GM12873 (cell line): ENCODE data around the gene GLYR1.

Experiments used
- TF ChIP-seq, protein P1 (sequence below): IDR thresholded peaks from 2 replicates; pipeline ENCODE4 v1.5.1; 2012; ENCODE audit warnings: low read depth, mild to moderate bottlenecking, moderate library complexity, low read length, control low read depth; ENCODE audit not compliant: insufficient read depth; ENCODE audit errors: missing control alignments

GLYR1 gene

DNA sequence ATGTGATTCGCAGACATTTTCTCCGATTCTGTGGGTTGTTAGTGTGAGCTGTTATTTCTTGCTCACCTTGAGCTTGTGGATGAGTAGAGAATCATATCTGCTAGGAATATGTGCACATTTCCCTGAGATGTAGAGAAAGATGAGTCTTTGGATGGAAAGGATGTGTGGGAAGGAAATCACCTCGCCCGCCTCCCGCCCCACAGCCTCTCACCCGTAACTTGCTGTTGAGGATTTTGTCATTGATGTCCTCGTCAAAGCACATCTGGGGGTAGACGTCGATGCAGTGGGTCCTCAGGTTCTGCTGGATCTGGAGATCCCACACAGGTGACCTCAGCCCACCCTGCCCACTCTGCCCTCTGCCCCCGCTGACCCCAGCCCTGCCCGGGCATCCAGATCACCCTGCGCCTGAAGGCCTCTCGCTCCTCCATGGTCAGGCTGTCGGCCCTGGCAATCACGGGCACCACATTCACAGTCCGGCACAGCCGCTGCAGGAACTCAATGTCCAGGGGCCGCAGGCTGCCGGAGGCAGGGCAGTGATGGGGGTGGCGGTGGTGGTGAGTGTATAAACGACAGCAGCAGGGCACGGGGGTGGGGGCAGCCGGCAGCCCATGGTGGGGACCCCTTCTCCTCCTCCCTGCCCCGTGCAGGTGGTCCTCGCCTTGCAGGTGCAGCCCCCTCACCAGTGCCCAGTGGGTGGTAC is 63.7 kb downstream of the GLYR1 start:
- TF ChIP-seq, protein P1, sequence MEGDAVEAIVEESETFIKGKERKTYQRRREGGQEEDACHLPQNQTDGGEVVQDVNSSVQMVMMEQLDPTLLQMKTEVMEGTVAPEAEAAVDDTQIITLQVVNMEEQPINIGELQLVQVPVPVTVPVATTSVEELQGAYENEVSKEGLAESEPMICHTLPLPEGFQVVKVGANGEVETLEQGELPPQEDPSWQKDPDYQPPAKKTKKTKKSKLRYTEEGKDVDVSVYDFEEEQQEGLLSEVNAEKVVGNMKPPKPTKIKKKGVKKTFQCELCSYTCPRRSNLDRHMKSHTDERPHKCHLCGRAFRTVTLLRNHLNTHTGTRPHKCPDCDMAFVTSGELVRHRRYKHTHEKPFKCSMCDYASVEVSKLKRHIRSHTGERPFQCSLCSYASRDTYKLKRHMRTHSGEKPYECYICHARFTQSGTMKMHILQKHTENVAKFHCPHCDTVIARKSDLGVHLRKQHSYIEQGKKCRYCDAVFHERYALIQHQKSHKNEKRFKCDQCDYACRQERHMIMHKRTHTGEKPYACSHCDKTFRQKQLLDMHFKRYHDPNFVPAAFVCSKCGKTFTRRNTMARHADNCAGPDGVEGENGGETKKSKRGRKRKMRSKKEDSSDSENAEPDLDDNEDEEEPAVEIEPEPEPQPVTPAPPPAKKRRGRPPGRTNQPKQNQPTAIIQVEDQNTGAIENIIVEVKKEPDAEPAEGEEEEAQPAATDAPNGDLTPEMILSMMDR = no peak

GRCh38 chr16:4780235-4780634 is 66.9 kb downstream of the GLYR1 start:
- TF ChIP-seq, protein P1 = no peak

DNA sequence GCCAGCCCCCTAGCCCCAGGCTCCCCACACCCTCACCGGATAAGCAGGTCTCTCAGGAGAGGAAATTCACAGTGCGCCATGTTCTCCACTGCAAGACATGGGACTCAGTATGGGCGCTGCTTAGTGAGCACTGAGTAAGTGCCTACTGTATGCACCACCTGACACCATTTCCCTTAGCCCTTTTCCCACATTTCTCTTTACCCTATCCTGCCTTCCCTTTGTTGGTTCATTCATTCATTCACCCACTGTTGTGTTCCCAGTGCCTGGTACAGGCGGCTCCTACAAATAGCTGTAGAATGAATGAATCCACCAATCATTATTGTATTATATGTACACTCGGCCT is 69.1 kb downstream of the GLYR1 start:
- TF ChIP-seq, protein P1 = no peak

DNA sequence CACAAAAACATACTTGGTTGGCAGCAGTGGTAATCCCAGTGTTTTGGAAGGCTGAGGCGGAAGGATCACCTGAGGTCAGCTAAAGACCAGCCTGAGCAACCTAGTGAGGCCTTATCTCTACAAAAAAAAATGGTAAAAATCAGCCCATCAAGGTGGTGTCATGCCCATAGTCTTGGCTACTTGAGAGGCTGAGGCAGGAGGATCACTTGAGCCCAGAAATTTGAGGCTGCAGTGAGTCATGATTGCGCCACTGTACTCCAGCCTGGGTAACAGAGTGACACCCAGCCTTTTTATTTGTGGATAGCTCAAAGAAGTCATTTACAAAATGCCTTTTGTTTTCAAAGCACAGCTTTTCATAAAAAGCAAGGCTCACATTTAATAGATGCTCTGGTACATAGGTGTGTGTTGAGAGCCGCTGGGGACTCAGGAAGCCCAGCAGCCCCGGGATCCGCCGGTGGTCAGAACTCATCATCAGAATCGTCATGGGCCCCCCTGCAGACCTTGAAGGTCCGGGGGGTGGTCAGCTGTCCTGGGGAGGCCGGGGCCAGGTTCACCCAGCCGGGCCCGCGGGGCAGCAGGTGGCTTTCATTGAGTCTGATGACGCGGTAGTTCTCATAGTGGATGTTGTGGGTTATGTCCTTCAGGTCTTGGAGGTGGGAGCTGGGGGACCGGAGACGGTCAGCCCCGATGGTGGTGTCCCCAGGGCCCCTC is 69.6 kb downstream of the GLYR1 start:
- TF ChIP-seq, protein P1 = no peak

- TF ChIP-seq, protein P1 = no peak
Observed at GRCh38 chr16:4776141-4776705, 70.9 kb downstream of the GLYR1 start.

DNA sequence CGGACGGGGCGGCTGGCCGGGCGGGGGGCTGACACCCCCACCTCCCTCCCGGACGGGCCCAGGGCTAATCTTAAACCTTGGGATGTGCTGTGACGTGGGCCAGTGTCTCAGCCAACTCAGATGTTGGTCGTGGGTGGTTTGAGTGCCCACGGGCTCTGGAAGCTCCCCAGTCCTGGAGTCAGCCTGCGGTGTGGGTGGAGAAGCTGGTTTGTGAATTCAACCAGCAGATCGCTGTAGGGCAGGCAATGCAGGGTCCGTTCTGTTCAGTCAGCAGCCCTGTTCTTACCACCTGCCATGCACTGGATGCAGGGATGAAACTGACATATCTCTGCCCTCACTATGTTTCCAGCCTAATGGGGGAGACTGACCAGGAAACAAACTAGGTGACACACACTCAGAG is 72.1 kb downstream of the GLYR1 start:
- TF ChIP-seq, protein P1 = no peak

DNA sequence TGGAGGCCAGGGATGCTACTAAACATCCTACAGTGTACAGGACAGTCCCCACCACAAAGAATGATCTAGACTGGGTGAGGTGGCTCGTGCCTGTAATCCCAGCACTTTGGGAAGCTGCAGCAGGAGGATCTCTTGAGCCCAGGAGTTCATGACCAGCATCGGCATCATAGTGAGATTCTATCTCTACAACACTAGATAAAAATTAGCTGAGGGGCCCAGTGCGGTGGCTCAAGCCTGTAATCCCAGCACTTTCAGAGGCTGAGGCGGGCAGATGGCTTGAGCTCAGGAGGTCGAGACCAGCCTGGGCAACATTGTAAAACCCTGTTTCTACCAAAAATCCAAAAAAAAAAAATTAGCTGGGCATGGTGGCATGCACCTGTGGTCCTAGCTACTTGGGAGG is 74.7 kb downstream of the GLYR1 start:
- TF ChIP-seq, protein P1 = no peak
